WTC11 (cell line): ENCODE data around the gene ARSA. TPM values are rescaled to one million over a fixed set of nuclear protein-coding genes. Genes with fewer than 3 reads are reported as not detected.
A peak's percentile ranks its signal among the peaks of the same experiment; 100 is the strongest.

Experiments
- ATAC-seq: fragments of 200-7000 bp; cut with Tn5 transposase; 2 replicates; pipeline ENCODE4 v1.10.0; 2021; ENCODE audit warnings: mild to moderate bottlenecking, moderate library complexity
- CTCF ChIA-PET: fragments of 300-600 bp; sonication (Branson Sonifier 250); formaldehyde crosslinking; loops from one replicate; lab custom pipeline; 2021; ENCODE audit warnings: antibody characterized with exemption; lab: Charles Lee
- POLR2A ChIA-PET: fragments of 350-600 bp; sonication (Branson Sonifier 250); formaldehyde crosslinking; loops from one replicate; lab custom pipeline; 2021; ENCODE audit warnings: antibody characterized with exemption; lab: Charles Lee
- DNase-seq: peaks from one replicate; pipeline ENCODE4 v3.0.0; 2021; ENCODE audit warnings: low spot score
- H3K27ac Mint-ChIP-seq: 2 replicates; pipeline ENCODE4 v1.8.0; 2021; ENCODE audit warnings: mixed read lengths
- H3K27me3 Mint-ChIP-seq: 2 replicates; pipeline ENCODE4 v1.8.0; 2021; ENCODE audit warnings: low read depth, mild to moderate bottlenecking, moderate library complexity, mixed read lengths
- H3K36me3 Mint-ChIP-seq: 2 replicates; pipeline ENCODE4 v1.8.0; 2021; ENCODE audit warnings: mixed read lengths
- H3K4me1 Mint-ChIP-seq: 2 replicates; pipeline ENCODE4 v1.8.0; 2022; ENCODE audit warnings: mixed read lengths
- H3K4me3 Mint-ChIP-seq: 2 replicates; pipeline ENCODE4 v1.8.0; 2021; ENCODE audit warnings: mild to moderate bottlenecking, moderate library complexity, mixed read lengths
- H3K9me3 Mint-ChIP-seq: 2 replicates; pipeline ENCODE4 v1.8.0; 2021; ENCODE audit warnings: mixed read lengths
- ARID4B ChIP-seq: sonication (generic); formaldehyde crosslinking; IDR thresholded peaks from 2 replicates; pipeline ENCODE4 v1.8.0; 2023; ENCODE audit warnings: missing genetic modification reagents, mild to moderate bottlenecking, borderline replicate concordance
- ATF6 ChIP-seq: sonication (generic); formaldehyde crosslinking; IDR thresholded peaks from 2 replicates; pipeline ENCODE4 v1.8.1; 2023; ENCODE audit warnings: mild to moderate bottlenecking, missing genetic modification reagents
- CBFB ChIP-seq: sonication (generic); formaldehyde crosslinking; IDR thresholded peaks from 2 replicates; pipeline ENCODE4 v1.8.1; 2022; ENCODE audit warnings: mild to moderate bottlenecking, low read depth, missing genetic modification reagents
- CREM ChIP-seq: sonication (generic); formaldehyde crosslinking; IDR thresholded peaks from 2 replicates; pipeline ENCODE4 v1.8.1; 2022; ENCODE audit warnings: mild to moderate bottlenecking, missing genetic modification reagents, moderate library complexity
- EMX1 ChIP-seq: fragments of 250-450 bp; sonication (Bioruptor Pico); IDR thresholded peaks from 2 replicates; pipeline ENCODE4 v1.8.0; 2021; ENCODE audit warnings: mild to moderate bottlenecking
- HMGA2 ChIP-seq: fragments of 250-450 bp; sonication (Bioruptor Pico); IDR thresholded peaks from 2 replicates; pipeline ENCODE4 v1.4.0; 2021; ENCODE audit warnings: mild to moderate bottlenecking, moderate library complexity
- IRF2 ChIP-seq: sonication (generic); formaldehyde crosslinking; IDR thresholded peaks from 2 replicates; pipeline ENCODE4 v1.8.0; 2022; ENCODE audit warnings: low read depth, missing genetic modification reagents, borderline replicate concordance
- NFYB ChIP-seq: sonication (generic); formaldehyde crosslinking; conservative IDR thresholded peaks from 2 replicates; pipeline ENCODE4 v1.8.0; 2022; ENCODE audit warnings: low read depth, missing genetic modification reagents
- RELA ChIP-seq: sonication (generic); formaldehyde crosslinking; IDR thresholded peaks from 2 replicates; pipeline ENCODE4 v1.8.1; 2022; ENCODE audit warnings: missing genetic modification reagents, mild to moderate bottlenecking, borderline replicate concordance
- SOX15 ChIP-seq: fragments of 250-450 bp; sonication (Bioruptor Pico); IDR thresholded peaks from 2 replicates; pipeline ENCODE4 v1.9.0; 2021; ENCODE audit warnings: mild to moderate bottlenecking
- SP1 ChIP-seq: sonication (generic); formaldehyde crosslinking; conservative IDR thresholded peaks from 2 replicates; pipeline ENCODE4 v1.8.1; 2022; ENCODE audit warnings: missing genetic modification reagents
- TP53 ChIP-seq: sonication (generic); formaldehyde crosslinking; IDR thresholded peaks from 2 replicates; pipeline ENCODE4 v1.8.1; 2023; ENCODE audit warnings: mild to moderate bottlenecking, missing genetic modification reagents
- ZNF219 ChIP-seq: sonication (generic); formaldehyde crosslinking; IDR thresholded peaks from 2 replicates; pipeline ENCODE4 v1.8.0; 2023; ENCODE audit warnings: missing genetic modification reagents, mild to moderate bottlenecking, borderline replicate concordance
- ZNF416 ChIP-seq: fragments of 250-450 bp; sonication (Bioruptor Pico); IDR thresholded peaks from 2 replicates; pipeline ENCODE4 v1.9.0; 2021; ENCODE audit warnings: mild to moderate bottlenecking, inconsistent platforms
- ZNF532 ChIP-seq: fragments of 250-450 bp; sonication (Bioruptor Pico); IDR thresholded peaks from 2 replicates; pipeline ENCODE4 v1.9.0; 2021; ENCODE audit warnings: mild to moderate bottlenecking, borderline replicate concordance
- total RNA-seq: library from RNA; stranded (reverse); gene quantifications from 3 replicates; pipeline ENCODE4 v1.2.3, GENCODE V29; 2021

ARSA gene
- total RNA-seq, 1 experiment from 2014 or later, result 18.8 TPM

GRCh38 chr22:50630376-50630775 lies 2.4 kb upstream of the ARSA start:
- no peak overlapping the region for H3K27ac Mint-ChIP-seq
- ATAC-seq (no peak), DNase-seq (no peak)
- POLR2A ChIA-PET, result no interaction called here
- TF ChIP-seq HMGA2 (CRISPR knock-in tag) (no peak), ZNF416 (no peak), ZNF219 (CRISPR knock-in tag) (no peak), SOX15 (CRISPR knock-in tag) (no peak), ATF6 (CRISPR knock-in tag) (no peak), ZNF532 (CRISPR knock-in tag) (no peak), SP1 (no peak), IRF2 (CRISPR knock-in tag) (no peak), CBFB (CRISPR knock-in tag) (no peak)
- TF ChIP-seq, all 79 proteins: peak for 0
- Mint-ChIP-seq H3K4me1 (peaks cover 7% of the 10 kb centered on the region), H3K4me3 (no peak overlapping the region), H3K9me3 (no peaks in the 10 kb centered on the region), H3K27me3 (peaks cover 24% of the 10 kb centered on the region), H3K36me3 (no peaks in the 10 kb centered on the region)
- CTCF ChIA-PET, result interaction anchor here (0.8 to 1.7 kb wide), 6 partner anchors 9 to 122 kb away, joined by 3 to 4 read pairs (median 3); partner anchors contain the start of genes CHKB, LMF2 and NCAPH2

GRCh38 chr22:50628543-50629134 lies 687 bp upstream of the ARSA start:
- Mint-ChIP-seq H3K36me3 (no peaks in the 10 kb centered on the region), H3K27ac (no peak overlapping the region), H3K9me3 (no peaks in the 10 kb centered on the region), H3K4me1 (peaks cover 7% of the 10 kb centered on the region), H3K27me3 (peaks cover 20% of the 10 kb centered on the region), H3K4me3 (peak overlapping the region; percentile 80)
- CTCF ChIA-PET, result interaction anchor here (0.6 to 4.5 kb wide), 12 partner anchors 12 to 136 kb away, joined by 3 to 78 read pairs (median 5); partner anchors contain the start of genes CPT1B, KLHDC7B, LMF2 and NCAPH2
- DNase-seq (no peak), ATAC-seq (no peak)
- no peak for TF ChIP-seq TP53 (CRISPR knock-in tag)
- no peak for TF ChIP-seq ZNF532 (CRISPR knock-in tag)
- no peak for TF ChIP-seq RELA
- TF ChIP-seq EMX1 (CRISPR knock-in tag), result no peak
- no peak for TF ChIP-seq CREM
- no peak for TF ChIP-seq NFYB (CRISPR knock-in tag)
- TF ChIP-seq ARID4B (CRISPR knock-in tag), result 0 out of 2 replicates have a peak, but pooled peaks have one; percentile 4
- TF ChIP-seq SOX15 (CRISPR knock-in tag), result no peak
- POLR2A ChIA-PET, result interaction anchor here (0.5 to 1.9 kb wide), 3 partner anchors 13 to 89 kb away, joined by 3 to 12 read pairs (median 5); no protein-coding TSS in a partner anchor
